D721Med (cell line): ENCODE measurements around the gene INS.

ENCODE experiments used
- DNase-seq: peaks from one replicate; pipeline ENCODE4 v3.0.0; 2011; ENCODE audit warnings: low spot score; ENCODE audit not compliant: insufficient read length
- FAIRE-seq: peaks from 2 replicates; lab custom pipeline; 2011; peaks lifted over from hg19 to GRCh38; lab: Jason Lieb, UNC
- TF ChIP-seq, protein P1 (sequence below): IDR thresholded peaks from 2 replicates; pipeline ENCODE4 v1.5.1; 2012; ENCODE audit warnings: mild to moderate bottlenecking, control low read depth; ENCODE audit not compliant: insufficient read depth; ENCODE audit errors: missing control alignments

Gene INS

DNA sequence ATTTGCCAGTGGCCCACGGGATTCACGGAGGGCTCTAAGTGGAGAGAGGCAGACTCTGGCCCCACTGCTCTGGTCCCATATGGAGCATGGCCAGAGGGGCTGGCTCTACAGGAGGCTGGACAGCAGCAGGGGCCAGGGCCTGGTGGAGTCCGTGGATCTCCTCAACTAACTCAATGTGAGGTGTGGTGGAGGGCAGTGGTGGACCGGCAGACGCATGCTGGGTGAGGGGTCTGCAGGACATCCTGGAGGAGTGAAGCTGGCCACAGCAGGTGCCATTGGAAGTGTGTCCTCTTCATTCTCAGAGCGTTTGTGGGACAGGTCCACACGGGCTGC is 37.4 kb downstream of the INS start:
- DNase-seq (no peak), FAIRE-seq (no peak)
- TF ChIP-seq, protein P1, sequence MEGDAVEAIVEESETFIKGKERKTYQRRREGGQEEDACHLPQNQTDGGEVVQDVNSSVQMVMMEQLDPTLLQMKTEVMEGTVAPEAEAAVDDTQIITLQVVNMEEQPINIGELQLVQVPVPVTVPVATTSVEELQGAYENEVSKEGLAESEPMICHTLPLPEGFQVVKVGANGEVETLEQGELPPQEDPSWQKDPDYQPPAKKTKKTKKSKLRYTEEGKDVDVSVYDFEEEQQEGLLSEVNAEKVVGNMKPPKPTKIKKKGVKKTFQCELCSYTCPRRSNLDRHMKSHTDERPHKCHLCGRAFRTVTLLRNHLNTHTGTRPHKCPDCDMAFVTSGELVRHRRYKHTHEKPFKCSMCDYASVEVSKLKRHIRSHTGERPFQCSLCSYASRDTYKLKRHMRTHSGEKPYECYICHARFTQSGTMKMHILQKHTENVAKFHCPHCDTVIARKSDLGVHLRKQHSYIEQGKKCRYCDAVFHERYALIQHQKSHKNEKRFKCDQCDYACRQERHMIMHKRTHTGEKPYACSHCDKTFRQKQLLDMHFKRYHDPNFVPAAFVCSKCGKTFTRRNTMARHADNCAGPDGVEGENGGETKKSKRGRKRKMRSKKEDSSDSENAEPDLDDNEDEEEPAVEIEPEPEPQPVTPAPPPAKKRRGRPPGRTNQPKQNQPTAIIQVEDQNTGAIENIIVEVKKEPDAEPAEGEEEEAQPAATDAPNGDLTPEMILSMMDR: no peak

GRCh38 chr11:2122907-2123627 is 37.9 kb downstream of the INS start:
- TF ChIP-seq, protein P1: no peak
- FAIRE-seq: no peak
- no peak for DNase-seq

- no peak for FAIRE-seq
- TF ChIP-seq, protein P1: no peak
- no peak for DNase-seq
Observed at GRCh38 chr11:2122222-2122906, 38.6 kb downstream of the INS start.

DNA sequence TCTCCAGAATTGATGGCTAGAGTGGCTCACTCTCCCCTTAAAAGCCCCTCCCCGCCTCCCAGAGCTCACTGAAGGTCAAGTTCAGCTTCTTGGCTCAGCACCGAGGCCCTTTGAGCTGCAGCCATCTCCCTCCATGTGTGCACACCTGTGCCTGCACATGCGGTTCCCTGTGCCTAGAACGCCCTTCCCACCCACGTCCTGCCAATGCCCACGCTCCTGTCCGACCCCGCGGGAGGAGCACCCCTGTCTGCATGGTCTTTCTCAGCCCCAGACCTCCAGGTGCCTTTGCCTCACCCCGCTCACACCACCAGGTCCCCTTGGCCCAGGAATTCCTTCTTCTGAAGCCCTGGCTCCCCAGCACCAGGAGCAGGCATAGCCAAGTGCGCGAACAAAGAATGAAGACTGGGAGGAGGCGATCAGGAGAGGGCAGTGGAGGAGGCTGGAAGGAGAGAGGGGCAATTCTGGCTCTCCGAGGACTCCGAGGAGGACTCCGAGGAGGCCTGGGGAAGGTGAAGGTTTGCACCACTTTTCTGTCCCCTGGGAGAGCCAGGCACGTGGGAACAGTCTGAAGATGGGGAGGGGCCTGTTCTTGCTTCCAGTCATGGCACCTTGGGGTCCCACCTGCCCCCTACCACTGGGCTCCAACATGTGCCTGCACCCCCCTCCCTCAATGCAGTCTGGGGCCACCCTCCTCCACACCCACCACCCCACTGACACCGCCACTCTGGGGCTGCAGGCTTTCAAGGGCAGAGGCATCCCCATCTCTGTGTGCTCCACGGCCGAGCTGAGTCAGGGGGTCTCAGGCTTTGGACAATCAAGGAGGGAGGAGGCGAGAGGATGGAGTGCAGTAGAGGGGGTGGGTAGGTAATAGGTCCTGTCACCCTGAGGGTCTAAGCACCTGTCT is 39.5 kb downstream of the INS start:
- no peak for FAIRE-seq
- DNase-seq: no peak
- TF ChIP-seq, protein P1: no peak

DNA sequence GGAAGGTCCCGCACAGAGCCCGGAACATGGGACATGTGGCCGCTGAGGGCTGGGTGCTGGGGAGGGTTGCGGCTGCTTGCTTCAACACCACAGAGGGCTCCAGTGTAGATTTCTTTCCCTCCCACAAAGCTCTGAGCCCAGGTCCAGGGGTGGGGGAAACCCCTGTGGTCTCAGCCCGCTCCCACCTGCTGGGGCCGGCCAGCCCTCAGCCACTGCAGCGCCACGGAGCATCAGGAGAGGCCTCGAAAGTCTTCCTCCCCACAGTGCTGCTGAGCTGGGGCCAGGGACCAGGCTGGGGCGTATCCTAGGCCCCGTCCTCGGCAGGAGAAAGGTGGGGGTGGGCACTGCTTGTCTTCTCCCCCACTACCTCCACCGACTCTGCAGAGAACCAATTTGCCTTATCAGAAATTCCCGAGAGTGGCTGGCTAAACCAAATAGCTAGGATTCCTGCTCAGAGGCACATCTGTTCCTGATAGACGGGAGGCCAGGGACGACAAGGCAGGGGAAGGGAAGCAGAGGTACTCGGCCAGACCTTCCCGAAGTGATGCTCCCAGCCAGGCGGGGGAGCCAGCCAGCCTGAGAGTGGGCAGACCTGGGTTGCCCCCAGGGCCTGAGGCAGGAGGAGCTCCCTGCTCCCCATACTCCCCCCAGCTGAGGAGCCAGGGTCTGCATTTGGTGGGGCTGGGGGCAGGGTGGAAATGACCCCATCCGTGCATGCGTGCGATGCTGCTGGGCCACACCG is 40.5 kb downstream of the INS start:
- TF ChIP-seq, protein P1: no peak
- DNase-seq: no peak
- FAIRE-seq: no peak

- FAIRE-seq (no peak), DNase-seq (no peak)
- TF ChIP-seq, protein P1: no peak
Observed at GRCh38 chr11:2118677-2119076, 42.3 kb downstream of the INS start.
